Smooth muscle cell (in vitro differentiated cells): ENCODE measurements around the gene DUSP6. TPM values are rescaled to one million over a fixed set of nuclear protein-coding genes. Genes with fewer than 3 reads are reported as not detected.

Source experiments
- DNase-seq: peaks from one replicate; lab custom pipeline; 2025; ENCODE audit not compliant: unreplicated experiment; lab: John Stamatoyannopoulos, UW
- H2AFZ ChIP-seq: fragments of 200-600 bp; sonication (generic); 2 replicates; pipeline ENCODE4 v1.6.0; 2016; ENCODE audit warnings: antibody characterized with exemption, low read depth, mild to moderate bottlenecking
- H3F3A ChIP-seq: fragments of 200-600 bp; sonication (generic); 2 replicates; pipeline ENCODE4 v1.6.0; 2017; ENCODE audit warnings: antibody characterized with exemption, low read depth
- H3K27ac ChIP-seq: fragments of 200-600 bp; sonication (generic); 2 replicates; pipeline ENCODE4 v1.5.1; 2016; ENCODE audit warnings: low read depth, mild to moderate bottlenecking
- H3K27me3 ChIP-seq: fragments of 200-600 bp; sonication (generic); 2 replicates; pipeline ENCODE4 v1.6.1; 2016; ENCODE audit warnings: low read depth, mild to moderate bottlenecking
- H3K36me3 ChIP-seq: fragments of 200-600 bp; sonication (generic); 2 replicates; pipeline ENCODE4 v1.5.1; 2016; ENCODE audit warnings: low read depth
- H3K4me1 ChIP-seq: fragments of 200-600 bp; sonication (generic); 2 replicates; pipeline ENCODE4 v1.5.1; 2016; ENCODE audit warnings: low read depth
- H3K4me2 ChIP-seq: fragments of 200-600 bp; sonication (generic); 2 replicates; pipeline ENCODE4 v1.6.0; 2016; ENCODE audit warnings: mild to moderate bottlenecking
- H3K4me3 ChIP-seq: fragments of 200-600 bp; sonication (generic); 2 replicates; pipeline ENCODE4 v1.5.1; 2016; ENCODE audit warnings: mild to moderate bottlenecking
- H3K79me2 ChIP-seq: fragments of 200-600 bp; sonication (generic); 2 replicates; pipeline ENCODE4 v1.6.0; 2016; ENCODE audit warnings: low read depth, mild to moderate bottlenecking
- H3K9ac ChIP-seq: fragments of 200-600 bp; sonication (generic); 2 replicates; pipeline ENCODE4 v1.6.0; 2016; ENCODE audit warnings: low read depth
- H3K9me3 ChIP-seq: fragments of 200-600 bp; sonication (generic); replicated peaks from 2 replicates; pipeline ENCODE4 v1.5.1; 2016; ENCODE audit warnings: low read depth
- H4K20me1 ChIP-seq: fragments of 200-600 bp; sonication (generic); 2 replicates; pipeline ENCODE4 v1.6.0; 2016; ENCODE audit warnings: low read depth
- WGBS: methylation state at CpG from one replicate; pipeline ENCODE4 v1.1.7; 2016; ENCODE audit warnings: low lambda C conversion rate; 5-methylcytosine and 5-hydroxymethylcytosine counted together
- polyA plus RNA-seq: library from polyadenylated mRNA; unstranded; fragments of >200 nt; fragmentation: Nextera tagmentation; extraction: Ambion mirVana; gene quantifications from 2 replicates; pipeline ENCODE4 v1.2.1, GENCODE V29; 2016
- total RNA-seq: library from RNA; depleted of rRNA; stranded (reverse); fragments of >200 nt; gene quantifications from 2 replicates; pipeline ENCODE4 v1.2.3, GENCODE V29; 2014
- TF ChIP-seq, protein P1 (sequence below): fragments of 200-600 bp; sonication (generic); IDR thresholded peaks from 2 replicates; pipeline ENCODE4 v1.5.1; 2017; ENCODE audit warnings: borderline replicate concordance, mild to moderate bottlenecking, antibody characterized with exemption; ENCODE audit not compliant: insufficient read depth, poor library complexity, severe bottlenecking

DUSP6 gene
- total and polyA plus RNA-seq, 2 experiments from 2014 or later = 147 to 192 TPM

DNA sequence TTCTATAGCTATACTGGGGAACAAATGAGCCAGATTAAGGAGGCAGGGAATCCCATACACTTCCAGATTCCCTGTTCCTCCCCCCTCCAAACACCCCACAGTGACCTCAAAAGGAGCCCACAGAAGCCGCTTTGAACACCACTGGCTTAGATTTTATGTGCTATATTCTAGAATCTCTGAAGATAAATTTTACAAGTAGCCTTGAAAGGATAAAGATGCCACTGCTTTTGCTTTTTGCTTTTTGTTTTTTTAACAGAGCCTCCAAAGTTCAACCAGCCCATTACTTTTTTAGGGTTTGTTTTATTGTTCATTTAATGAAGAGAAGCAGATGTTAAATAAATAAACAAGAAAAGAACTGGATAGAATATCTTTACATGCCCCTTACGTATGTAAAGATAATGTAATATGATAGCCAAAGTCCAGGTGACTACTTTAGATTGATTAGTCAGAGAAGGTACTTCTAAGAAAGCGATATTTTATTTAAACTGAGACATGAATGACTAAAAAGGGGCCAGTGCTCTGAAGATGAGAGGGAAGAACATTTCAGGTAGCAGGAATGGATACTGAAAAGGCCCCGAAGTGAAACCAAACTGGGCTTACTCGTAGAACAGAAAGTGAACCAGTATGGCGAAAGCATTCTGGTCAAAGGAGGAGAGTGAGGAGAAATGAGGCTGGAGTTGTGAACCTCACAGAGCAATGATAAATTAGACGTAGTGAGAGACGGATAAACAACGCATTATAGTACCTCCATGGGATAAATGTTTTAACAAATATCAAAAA is 44.6 kb downstream of the DUSP6 start:
- no peaks in the 10 kb centered on the region for H4K20me1 ChIP-seq
- no peak for DNase-seq
- no peak overlapping the region for H3K9ac ChIP-seq
- peaks cover 4% of the 10 kb centered on the region for H3K4me1 ChIP-seq
- no peak overlapping the region for H3K4me2 ChIP-seq
- H3F3A ChIP-seq = no peaks in the 10 kb centered on the region
- no peak overlapping the region for H2AFZ ChIP-seq
- H3K79me2 ChIP-seq = no peaks in the 10 kb centered on the region
- no peak overlapping the region for H3K4me3 ChIP-seq
- H3K9me3 ChIP-seq = no peaks in the 10 kb centered on the region
- no peaks in the 10 kb centered on the region for H3K36me3 ChIP-seq
- TF ChIP-seq, protein P1, sequence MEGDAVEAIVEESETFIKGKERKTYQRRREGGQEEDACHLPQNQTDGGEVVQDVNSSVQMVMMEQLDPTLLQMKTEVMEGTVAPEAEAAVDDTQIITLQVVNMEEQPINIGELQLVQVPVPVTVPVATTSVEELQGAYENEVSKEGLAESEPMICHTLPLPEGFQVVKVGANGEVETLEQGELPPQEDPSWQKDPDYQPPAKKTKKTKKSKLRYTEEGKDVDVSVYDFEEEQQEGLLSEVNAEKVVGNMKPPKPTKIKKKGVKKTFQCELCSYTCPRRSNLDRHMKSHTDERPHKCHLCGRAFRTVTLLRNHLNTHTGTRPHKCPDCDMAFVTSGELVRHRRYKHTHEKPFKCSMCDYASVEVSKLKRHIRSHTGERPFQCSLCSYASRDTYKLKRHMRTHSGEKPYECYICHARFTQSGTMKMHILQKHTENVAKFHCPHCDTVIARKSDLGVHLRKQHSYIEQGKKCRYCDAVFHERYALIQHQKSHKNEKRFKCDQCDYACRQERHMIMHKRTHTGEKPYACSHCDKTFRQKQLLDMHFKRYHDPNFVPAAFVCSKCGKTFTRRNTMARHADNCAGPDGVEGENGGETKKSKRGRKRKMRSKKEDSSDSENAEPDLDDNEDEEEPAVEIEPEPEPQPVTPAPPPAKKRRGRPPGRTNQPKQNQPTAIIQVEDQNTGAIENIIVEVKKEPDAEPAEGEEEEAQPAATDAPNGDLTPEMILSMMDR = no peak
- H3K27ac ChIP-seq = no peak overlapping the region
- H3K27me3 ChIP-seq = no peaks in the 10 kb centered on the region
- WGBS = 78% methylated on average over 9 of the region's 9 CpGs

DNA sequence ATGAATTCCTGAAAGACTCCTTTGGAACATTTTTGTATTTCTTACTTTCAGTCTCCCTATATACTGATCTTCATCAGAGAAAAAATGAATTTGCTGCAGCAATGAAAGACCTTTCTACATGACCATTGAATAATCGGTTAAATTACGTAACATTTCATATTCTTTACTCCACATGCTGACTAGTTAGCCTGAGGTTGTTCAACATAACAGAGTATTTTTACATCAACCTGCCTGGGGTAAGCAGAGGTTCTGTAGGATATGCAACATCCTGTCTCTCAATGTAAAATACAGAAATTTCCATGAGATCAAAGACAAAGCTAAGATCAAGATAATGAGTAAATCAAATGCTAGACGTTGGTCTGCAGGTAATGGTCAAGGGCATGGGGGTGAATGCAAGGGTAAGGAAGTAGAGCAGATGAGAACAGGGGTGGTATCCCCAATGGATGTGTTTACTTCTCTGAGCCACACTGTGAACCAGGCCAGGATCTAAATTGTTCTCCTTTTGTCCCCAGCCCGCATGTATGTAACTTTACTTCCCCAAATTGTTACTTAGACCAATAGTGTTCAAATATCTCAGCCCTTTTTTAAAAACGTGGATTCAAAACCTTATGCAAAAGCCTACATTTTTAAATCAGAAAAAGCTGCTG is 45.4 kb downstream of the DUSP6 start:
- 65% methylated on average over 5 of the region's 5 CpGs for WGBS
- no peaks in the 10 kb centered on the region for H3F3A ChIP-seq
- H2AFZ ChIP-seq = no peak overlapping the region
- no peak overlapping the region for H3K4me2 ChIP-seq
- peaks cover 4% of the 10 kb centered on the region for H3K4me1 ChIP-seq
- H3K27me3 ChIP-seq = no peaks in the 10 kb centered on the region
- no peak overlapping the region for H3K9ac ChIP-seq
- H3K27ac ChIP-seq = no peak overlapping the region
- no peaks in the 10 kb centered on the region for H3K9me3 ChIP-seq
- H3K36me3 ChIP-seq = no peaks in the 10 kb centered on the region
- TF ChIP-seq, protein P1 = no peak
- no peaks in the 10 kb centered on the region for H4K20me1 ChIP-seq
- no peak overlapping the region for H3K4me3 ChIP-seq
- H3K79me2 ChIP-seq = no peaks in the 10 kb centered on the region
- no peak for DNase-seq

DNA sequence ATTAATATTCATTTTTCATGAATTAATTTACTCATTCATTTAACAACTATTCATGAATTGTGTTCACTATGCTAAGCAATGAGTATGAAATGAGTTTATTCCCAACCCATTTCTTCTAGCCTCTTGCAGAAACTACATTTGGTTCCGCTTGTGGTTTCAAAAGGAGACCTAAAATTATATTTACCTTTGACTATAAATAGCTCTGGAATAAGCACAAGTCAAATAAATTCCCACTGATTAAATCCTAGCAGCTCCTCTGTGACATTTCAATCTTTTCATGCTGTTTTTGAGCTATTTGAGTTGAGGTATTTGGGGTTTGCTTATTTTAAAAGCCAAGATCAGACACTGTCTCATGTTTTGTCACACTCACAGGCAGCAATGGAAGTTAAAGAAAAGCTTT is 46.9 kb downstream of the DUSP6 start:
- DNase-seq = no peak
- no peak overlapping the region for H3K4me2 ChIP-seq
- H3K27ac ChIP-seq = no peak overlapping the region
- no peaks in the 10 kb centered on the region for H3K79me2 ChIP-seq
- H3K4me1 ChIP-seq = peaks cover 4% of the 10 kb centered on the region
- H3K36me3 ChIP-seq = no peaks in the 10 kb centered on the region
- H3K9me3 ChIP-seq = no peaks in the 10 kb centered on the region
- H3K27me3 ChIP-seq = no peaks in the 10 kb centered on the region
- no peak overlapping the region for H3K4me3 ChIP-seq
- H2AFZ ChIP-seq = no peak overlapping the region
- H4K20me1 ChIP-seq = no peaks in the 10 kb centered on the region
- no peaks in the 10 kb centered on the region for H3F3A ChIP-seq
- TF ChIP-seq, protein P1 = no peak
- no peak overlapping the region for H3K9ac ChIP-seq
- WGBS = 97% methylated on average over 1 of the region's 1 CpG
